DMS79 (cell line): ENCODE measurements around the gene NFKBIE.
A peak's percentile ranks its signal among the peaks of the same experiment; 100 is the strongest.

ENCODE experiments used
- DNase-seq: peaks from one replicate; lab custom pipeline; 2025; lab: John Stamatoyannopoulos, UW

Gene NFKBIE

DNA sequence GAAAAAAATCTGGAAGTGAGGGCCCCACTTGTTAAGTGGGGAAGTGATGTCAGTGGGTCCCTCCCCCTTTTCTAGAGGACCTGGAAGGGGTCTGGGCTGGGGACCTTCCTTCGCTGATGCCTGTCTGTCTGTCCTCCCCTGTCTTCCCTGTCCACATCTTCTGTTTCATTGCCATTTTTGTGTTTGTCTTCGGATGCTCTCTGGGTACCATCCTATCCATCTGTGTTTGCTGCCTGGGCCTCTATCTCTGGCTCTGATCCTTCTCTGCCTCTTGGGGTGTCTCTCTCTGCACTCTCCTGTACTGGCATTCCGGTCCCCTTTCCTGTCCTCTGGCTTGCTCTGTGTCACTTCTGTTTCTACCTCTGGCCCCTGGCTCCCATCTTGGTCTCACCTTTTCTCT is 7.2 kb upstream of the NFKBIE start:
- DNase-seq, result no peak

GRCh38 chr6:44271914-44272313 is 6.6 kb upstream of the NFKBIE start:
- DNase-seq, result no peak

- DNase-seq, result no peak
Measured at GRCh38 chr6:44271406-44271723, 6.0 kb upstream of the NFKBIE start.

GRCh38 chr6:44270526-44271405 is 5.4 kb upstream of the NFKBIE start:
- DNase-seq, result no peak

GRCh38 chr6:44269921-44270525 is 4.7 kb upstream of the NFKBIE start, which contains the start of gene TMEM151B:
TSS of gene TMEM151B (plus strand) at chr6:44270450. CDS start at chr6:44270743, 293 bp downstream.
- DNase-seq, result no peak

DNA sequence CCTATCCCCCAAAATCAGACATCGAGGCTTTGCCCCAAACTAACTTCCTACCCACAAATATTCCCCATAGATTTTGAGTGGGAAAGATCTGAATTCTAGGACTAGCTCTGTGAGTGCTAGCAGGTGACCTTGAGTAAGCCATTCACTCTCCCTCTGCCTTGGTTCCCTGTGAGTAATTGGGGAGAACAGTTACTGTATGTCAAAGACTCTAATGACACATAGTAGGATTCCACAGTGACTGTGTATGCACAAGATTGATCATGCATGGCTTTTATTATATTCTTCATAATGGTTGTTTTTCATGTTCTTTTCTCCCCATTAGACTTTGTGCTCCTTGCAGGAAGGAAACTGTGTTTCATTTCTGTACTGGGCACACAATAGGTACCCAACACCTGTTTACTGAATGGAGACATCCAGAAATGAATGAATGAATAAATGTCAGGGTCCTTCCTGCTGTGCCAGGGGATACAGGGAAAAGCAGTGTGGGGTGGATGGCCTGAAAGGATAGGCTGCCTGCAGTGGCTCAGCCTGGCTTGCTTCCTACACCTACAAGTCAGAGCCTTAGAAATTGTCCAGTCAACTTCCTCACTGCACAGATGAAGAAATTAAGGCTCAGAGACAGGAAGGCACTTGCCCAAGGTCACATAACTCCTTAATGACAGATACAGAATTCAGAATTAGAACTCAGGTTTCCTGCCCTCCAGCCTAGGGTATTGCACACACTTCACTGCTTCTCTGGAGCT is 4.0 kb upstream of the NFKBIE start:
- no peak for DNase-seq

GRCh38 chr6:44268095-44268628 is 2.8 kb upstream of the NFKBIE start:
- peak; percentile 20 for DNase-seq

GRCh38 chr6:44267252-44267651 is 1.9 kb upstream of the NFKBIE start:
- no peak for DNase-seq

DNA sequence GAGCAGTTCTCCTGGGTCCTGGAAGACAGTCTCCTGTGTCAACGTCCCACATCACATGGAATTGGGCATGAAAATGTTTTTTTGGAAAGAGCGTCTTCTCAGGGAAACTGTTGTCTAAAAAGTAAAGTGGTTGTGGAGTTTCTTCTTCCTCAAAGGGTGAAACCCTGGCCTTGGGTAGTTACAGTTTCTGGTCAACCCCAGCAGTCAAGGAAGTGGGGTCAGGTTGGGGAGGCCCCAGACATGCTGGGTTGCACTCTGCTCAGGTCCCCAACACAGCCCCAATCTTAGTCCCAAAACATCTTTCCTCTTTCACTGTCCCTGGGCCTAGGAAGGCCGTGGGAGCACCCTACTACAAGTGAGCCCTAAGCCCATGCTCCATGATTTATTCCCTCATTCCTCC is 996 bp upstream of the NFKBIE start:
- no peak for DNase-seq

DNA sequence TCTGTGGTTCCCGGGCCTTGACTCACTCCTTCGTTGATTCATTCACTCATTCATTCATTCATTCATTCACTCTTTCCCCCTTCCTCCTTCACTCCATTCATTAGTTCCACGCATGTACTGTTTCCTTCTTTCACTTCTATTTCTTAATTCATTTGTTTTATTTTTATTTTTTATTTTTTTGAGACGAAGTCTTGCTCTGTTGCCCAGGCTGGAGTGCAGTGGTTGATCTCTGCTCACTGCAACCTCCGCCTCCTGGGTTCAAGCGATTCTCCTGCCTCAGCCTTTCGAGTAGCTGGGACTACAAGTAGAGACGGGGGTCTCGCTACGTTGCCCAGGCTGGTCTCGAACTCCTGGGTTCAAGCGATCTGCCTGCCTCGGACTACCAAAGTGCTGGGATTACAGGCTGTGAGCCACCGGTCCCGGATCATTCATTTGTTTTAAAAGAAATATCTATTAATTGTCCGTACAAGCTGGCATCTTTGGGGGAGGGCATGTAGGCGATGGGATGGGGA is 427 bp upstream of the NFKBIE start:
- DNase-seq, result no peak

DNA sequence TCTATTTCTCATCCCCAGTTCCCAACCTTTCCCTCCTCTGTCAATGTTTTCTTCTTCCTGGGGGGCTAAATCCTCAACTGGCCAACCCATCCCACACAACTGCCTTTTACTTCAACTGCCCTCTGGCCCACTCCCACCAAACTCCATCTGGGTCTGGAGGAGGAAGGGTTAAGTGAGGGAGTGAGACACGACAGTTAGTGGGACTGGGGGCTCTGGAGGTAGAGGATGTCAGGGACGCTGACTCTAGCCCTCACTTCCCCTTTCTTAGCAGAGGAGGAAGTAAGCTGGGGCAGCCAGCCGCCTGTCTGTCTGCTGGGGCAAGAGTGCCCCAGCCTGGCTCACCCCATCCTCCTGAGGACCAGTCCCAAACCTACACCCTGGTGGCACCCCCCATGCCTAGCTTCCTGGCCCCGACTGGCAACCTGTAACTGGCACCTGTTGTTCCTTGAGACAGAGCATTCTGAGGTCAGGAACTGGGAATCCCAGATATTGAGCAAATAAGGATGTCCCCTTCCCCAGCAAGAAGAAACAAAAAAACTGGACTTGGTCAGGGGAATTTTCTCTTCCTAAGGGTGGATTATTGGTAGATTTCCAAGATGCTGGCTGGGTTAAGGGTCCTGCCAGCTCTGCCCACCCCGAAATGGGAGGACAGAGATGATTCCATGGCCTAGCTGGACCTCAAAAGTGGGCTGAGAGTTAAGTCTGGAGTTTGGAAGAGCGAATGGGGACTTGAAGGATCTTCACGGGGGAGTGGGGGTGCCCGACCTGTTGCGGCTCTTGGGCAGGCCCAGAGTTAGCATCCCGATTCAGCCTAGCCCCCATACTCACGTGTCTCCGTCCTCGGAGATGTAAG is 971 bp downstream of the NFKBIE start:
- DNase-seq, result no peak

- no peak for DNase-seq
Measured at GRCh38 chr6:44263354-44264100, 1.8 kb downstream of the NFKBIE start.

GRCh38 chr6:44262467-44263353 is 2.6 kb downstream of the NFKBIE start:
- DNase-seq, result no peak

- DNase-seq, result no peak
Measured at GRCh38 chr6:44261581-44261980, 3.8 kb downstream of the NFKBIE start.

- DNase-seq, result no peak
Measured at GRCh38 chr6:44260451-44261297, 4.7 kb downstream of the NFKBIE start.

DNA sequence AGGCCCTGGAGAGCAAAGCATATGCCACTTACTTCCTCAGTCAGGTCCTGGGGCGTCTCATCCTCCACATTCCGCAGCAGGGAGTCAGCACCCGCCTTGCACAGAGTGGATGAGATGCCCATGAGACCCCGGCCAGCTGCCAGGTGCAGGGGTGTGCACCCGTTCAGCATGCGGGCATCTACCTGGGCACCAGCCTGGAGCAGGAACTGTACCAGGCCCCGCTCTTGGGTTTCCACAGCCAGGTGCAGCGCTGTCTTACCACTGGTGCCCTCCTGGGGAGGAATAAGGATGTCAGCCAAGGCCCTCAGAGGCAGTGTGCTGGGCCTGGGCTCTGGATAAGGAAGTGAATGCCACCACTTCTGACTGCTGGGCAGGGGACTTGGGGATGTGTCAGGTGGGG is 5.3 kb downstream of the NFKBIE start:
- no peak for DNase-seq

GRCh38 chr6:44258921-44259320 is 6.4 kb downstream of the NFKBIE start:
- no peak for DNase-seq

DNA sequence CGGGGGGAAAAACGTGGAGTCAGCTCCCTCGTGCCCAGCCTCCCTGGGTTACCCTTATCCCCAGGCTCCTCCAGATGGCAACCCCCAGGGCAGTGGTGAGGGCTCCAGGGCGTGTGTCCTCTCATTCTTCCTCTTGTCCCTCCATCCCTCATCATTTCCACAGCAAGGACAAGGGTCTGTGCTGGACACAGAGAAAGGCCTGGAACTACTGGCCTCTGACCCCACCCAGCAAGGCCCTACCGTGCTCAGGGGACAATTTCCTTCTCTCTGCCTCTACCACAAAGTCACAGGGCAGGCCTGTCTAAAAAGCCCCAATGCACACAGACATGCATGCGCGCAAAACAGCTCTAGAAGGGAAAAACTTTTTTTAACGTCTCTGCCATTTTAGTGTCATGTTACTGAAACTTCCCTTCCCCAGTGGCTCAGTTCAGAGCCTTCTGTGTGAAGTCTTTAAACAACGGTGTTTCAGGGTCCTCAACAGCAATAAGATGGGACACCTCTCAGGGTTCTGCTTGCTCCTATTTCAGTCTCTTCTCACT is 7.0 kb downstream of the NFKBIE start:
- DNase-seq, result no peak
